ENCODE results near the gene CPSF2.

CPSF2 gene

DNA sequence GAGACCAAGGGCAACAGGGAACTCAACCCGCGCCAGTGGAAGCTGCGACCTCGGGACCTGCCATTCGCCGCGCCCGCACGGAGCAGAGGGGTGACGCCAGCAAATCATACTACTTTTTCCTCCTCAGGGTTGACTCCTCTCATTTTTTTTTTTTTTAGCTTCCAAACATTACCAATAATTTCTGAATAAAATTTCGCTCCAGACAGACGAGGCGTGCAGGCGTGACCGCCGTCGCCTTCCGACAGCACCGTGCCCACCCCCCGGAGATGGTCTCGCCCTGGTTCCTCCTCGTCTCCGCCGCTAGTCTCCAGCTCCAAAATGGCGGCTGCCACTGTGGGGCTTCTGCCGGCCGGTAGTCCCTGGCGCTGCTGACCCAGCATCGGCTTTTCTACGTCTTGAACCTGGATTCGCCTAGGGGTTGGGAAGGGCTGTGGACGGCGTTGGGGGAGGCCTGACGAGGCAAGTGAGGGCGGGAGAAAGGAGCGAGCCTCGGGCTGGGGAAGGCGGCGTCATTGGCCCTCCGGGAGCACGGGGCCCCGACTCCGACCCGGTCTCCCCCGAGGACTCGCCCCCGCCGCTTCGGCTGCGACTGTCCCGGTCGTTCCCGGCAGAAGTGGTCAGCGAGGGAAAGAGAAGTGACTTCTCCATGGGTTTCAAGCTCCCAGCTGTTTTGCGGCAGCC lies at the start of gene CPSF2, which contains the start of gene NDUFB1:
Gene CPSF2 (plus strand): TSS at position 300 of the 681 bp plus-strand sequence. CDS start 9,016 bp downstream, outside the sequence.
Gene NDUFB1 (minus strand): TSS at position 37 of the 681 bp plus-strand sequence. CDS start 4,069 bp downstream, outside the sequence.
- peak; percentile 12 for DNase-seq

- DNase-seq, result no peak
These were observed 47.2 kb upstream of the CPSF2 start for GRCh38 chr14:92074555-92074954.

- no peak for DNase-seq
These were observed 33.3 kb upstream of the CPSF2 start for GRCh38 chr14:92088494-92088893.

- no peak for DNase-seq
These were observed 28.4 kb upstream of the CPSF2 start for GRCh38 chr14:92093320-92093719.

GRCh38 chr14:92099802-92100201 lies 22.0 kb upstream of the CPSF2 start:
- no peak for DNase-seq

DNA sequence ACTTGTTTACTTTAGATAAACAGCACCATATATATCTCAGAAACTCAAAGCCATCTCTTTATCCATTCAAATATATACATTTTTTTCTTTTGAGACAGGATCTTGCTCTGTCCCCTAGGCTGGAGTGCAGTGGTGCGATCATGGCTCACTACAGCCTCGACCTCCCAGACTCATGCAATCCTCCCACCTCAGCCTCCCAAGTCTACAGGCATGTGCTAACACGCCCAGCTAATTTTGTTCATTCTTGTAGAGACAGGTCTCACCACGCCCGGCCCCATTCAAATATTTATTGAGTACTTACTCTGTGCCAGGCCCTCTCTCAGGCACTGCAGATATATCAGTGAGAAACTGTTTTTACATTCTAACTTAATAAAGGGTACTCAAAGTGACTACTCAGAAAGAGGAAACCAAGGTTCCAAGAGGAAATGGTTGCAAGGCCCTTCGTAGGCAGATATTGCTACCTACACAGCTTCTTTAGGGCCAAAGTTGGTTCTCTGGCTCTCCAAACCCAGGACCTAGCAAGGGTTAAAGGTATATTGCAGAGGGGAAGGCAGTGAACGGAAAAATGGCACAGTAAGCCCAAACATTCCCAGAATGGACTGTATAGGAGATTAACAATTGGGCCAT lies 18.3 kb upstream of the CPSF2 start:
- DNase-seq, result no peak

DNA sequence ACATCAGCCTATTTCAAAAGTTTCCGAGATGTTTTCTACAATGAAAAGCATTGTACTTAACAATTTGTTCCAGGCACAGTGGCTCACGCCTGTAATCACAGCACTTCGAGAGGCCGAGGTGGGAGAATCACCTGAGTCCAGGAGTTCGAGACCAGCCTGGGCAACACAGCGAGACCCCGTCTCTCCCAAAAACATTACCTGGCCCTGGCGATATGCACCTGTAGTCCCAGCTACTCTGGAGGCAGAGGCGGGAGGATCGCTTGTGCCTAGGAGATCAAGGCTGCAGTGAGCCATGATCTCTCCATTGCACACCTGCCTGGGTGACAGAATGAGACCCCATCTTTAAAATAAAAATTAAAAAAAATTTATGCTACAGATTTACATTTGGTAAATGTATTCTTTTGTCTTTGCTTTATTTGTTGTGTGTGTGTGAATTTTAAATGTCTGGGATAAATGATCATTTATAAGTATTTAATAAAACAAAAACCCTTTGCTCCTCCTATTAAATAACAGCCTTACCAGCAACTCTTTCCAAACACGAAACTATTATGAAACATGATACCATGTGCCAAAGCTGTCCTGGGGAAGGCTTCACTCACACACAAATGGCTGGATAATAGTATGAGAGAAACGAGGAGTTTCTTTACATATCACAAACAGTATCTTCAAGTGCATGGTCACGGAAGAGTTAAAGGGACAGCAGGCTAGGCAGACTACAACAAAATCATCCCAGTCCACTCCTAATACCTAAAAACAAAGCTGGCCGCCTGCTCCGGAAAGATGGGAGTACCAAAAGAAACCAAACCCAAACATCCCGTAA lies 16.5 kb upstream of the CPSF2 start:
- no peak for DNase-seq

GRCh38 chr14:92105893-92106142 lies 16.0 kb upstream of the CPSF2 start:
- no peak for DNase-seq

GRCh38 chr14:92106143-92106926 lies 15.4 kb upstream of the CPSF2 start, which contains the start of gene ATXN3:
Gene ATXN3, minus strand, starts transcription at chr14:92106582. Its CDS starts 30 bp downstream, at chr14:92106552.
- peak; percentile 33 for DNase-seq

DNA sequence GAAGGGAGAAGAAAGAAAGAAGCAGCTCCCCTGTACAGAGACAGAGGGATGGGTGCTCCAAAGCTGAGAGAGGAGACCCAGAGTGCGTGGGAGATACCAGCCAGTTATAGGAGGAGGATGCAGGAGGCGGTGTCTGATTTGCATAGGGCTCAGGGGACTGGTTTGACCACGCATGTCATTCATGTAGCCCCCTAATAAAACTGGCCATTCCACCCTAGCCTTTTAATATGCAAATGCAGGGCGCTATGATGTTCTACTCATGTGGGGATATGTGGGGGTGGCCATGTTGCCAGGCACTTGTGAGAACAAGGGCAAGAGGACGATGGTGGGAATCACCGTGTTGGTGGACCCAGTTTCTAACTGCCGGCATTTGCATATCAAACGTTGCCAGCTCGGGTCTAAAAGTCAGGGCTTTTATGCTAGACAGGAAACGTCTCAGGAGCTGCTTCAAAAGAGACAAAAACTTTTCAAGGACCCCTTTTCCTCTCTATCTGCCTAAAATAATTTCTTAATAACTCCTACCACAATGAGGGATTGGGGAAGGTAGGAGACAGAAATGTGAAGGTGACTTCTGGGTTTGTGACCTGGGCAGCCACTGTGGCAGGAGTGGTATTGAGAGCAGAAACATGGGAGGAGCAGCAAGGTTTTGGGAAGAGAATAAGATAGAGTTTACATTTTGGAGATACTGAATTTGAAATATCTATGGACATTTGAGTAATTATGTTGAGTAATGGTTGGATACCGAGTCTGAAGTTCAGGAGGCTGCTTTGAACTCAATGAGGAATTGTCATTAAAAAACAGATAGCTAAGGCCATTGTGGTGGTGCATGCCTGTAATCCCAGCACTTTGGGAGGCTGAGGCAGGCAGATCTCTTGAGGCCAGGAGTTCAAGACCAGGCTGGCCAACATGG lies 13.2 kb upstream of the CPSF2 start:
- DNase-seq, result no peak

- DNase-seq, result no peak
These were observed 12.3 kb upstream of the CPSF2 start for GRCh38 chr14:92109490-92109889.

GRCh38 chr14:92121207-92121669 lies 531 bp upstream of the CPSF2 start:
- no peak for DNase-seq

DNA sequence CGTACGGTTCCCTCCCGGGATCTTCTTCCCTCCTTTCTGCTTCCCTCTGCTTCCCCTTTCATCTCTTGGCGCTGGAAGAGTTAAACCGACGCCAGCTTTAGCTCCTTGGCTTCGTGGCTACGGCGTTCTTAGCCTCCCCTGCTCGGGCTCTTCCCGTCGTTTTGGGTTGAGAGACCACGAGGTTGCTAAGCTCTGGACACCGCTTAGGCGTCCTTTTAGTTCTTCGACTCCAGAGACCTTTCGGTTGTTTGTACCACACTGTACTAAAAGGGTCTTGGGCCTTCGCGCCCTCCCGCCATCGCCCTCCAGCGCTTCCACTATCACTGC lies 545 bp downstream of the CPSF2 start:
- DNase-seq, result no peak

DNA sequence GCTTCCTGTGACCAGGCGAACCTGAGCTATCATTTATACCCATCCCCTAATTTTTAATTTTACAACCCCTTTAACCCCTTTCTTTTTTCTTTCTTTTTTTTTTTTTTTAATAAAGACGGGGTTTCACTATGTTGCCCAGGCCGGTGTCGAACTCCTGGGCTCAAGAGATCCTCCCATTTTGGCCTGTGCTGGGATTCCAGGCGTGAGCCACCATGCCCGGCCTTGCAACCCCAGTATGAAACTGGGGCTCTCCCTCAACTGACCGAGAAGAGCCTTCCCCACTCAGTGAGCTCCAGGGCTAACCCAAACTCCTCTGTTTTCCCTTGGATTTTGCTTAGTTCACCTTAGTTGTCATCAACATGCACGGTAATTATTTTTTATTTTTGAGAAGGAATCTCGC lies 992 bp downstream of the CPSF2 start:
- DNase-seq, result no peak

GRCh38 chr14:92134456-92134855 lies 12.7 kb downstream of the CPSF2 start:
- DNase-seq, result no peak

GRCh38 chr14:92135269-92135668 lies 13.5 kb downstream of the CPSF2 start:
- DNase-seq, result no peak

GRCh38 chr14:92143309-92143708 lies 21.5 kb downstream of the CPSF2 start:
- DNase-seq, result no peak

DNA sequence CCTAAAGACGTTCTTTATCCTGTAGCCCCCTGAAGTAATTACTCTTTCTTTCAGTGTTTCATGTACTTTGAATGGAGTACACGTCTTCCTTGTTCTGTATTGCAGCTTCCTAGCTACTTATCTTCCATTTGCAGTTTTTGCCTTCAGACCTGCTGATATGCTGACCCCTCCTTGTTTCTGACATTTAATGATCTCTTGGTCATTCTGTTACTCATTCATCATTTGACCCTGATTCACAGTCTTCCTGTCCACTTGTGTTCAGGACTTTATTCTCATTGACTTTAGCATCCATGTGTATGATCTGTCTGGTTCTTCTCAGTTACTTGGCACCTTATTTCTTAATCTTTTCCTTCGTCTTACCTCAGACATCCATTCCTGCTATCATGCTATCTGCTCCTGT lies 22.2 kb downstream of the CPSF2 start:
- no peak for DNase-seq

DNA sequence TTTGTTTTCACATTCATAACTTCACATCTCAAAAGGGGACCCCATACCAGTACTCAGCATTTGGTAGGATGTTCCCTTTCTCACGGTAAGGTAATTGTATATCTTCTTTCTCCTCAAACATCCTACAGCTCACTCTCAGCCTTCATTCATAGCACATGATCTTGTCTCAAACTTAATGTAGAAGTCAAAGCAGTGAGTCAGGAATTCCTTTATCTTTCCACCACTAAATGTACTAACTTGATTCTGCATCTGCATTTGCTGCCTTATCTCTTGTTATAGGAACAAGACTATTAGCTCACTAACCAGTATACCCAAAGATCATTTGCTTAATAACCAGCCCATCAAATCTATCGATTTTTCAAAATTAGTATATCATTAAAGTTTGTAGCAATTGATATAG lies 22.9 kb downstream of the CPSF2 start:
- no peak for DNase-seq

GRCh38 chr14:92153581-92153980 lies 31.8 kb downstream of the CPSF2 start:
- no peak for DNase-seq

GRCh38 chr14:92154283-92154942 lies 32.6 kb downstream of the CPSF2 start:
- no peak for DNase-seq

Data from GOT3 (cell line).